ENCODE results near the gene FAU. TPM values are rescaled to one million over a fixed set of nuclear protein-coding genes. Genes with fewer than 3 reads are reported as not detected.
"Not testable (repeated sequence)": the region's sequence is repeated elsewhere in the genome, so short reads cannot be mapped to it uniquely, and the experiment has no call there.

The FAU gene
- total RNA-seq, 2 experiments from 2014 or later = 1,051 to 1,116 TPM

GRCh38 chr11:65152122-65152521 lies 30.2 kb upstream of the FAU start:
- DNase-seq = no peak
- Mint-ChIP-seq H3K36me3 (ENCODE audit: low read depth) (no peaks in the 10 kb centered on the region), H3K27ac (no peak overlapping the region), H3K9me3 (no peaks in the 10 kb centered on the region), H3K4me3 (no peak overlapping the region), H3K27me3 (peaks cover 13% of the 10 kb centered on the region), H3K4me1 (peaks cover 21% of the 10 kb centered on the region)
- CTCF ChIA-PET = interaction anchor here (0.6 kb wide), 1 partner anchor 298 kb away, joined by 3 read pairs; no protein-coding TSS in a partner anchor
- POLR2A ChIA-PET = no interaction called here

GRCh38 chr11:65151331-65151899 lies 29.5 kb upstream of the FAU start:
- no peaks in the 10 kb centered on the region for H3K9me3 Mint-ChIP-seq
- CTCF ChIA-PET = no interaction called here
- POLR2A ChIA-PET = no interaction called here

GRCh38 chr11:65150509-65151299 lies 28.8 kb upstream of the FAU start:
- ChIA-PET CTCF (no interaction called here), POLR2A (no interaction called here)
- Mint-ChIP-seq H3K4me3 (no peak overlapping the region), H3K27ac (no peak overlapping the region), H3K9me3 (no peaks in the 10 kb centered on the region), H3K36me3 (ENCODE audit: low read depth) (no peaks in the 10 kb centered on the region), H3K4me1 (peaks cover 18% of the 10 kb centered on the region), H3K27me3 (peaks cover 19% of the 10 kb centered on the region)
- DNase-seq = no peak

More at GRCh38 chr11:65151331-65151899, 29.5 kb upstream of the FAU start:
- Mint-ChIP-seq H3K36me3 (ENCODE audit: low read depth) (no peaks in the 10 kb centered on the region), H3K27ac (no peak overlapping the region), H3K4me3 (no peak overlapping the region), H3K27me3 (peaks cover 13% of the 10 kb centered on the region), H3K4me1 (peaks cover 18% of the 10 kb centered on the region)
- DNase-seq = no peak

- peaks cover 18% of the 10 kb centered on the region for H3K4me1 Mint-ChIP-seq
- H3K27ac Mint-ChIP-seq; POLR2A ChIA-PET; H3K4me3 Mint-ChIP-seq; H3K9me3 Mint-ChIP-seq; H3K36me3 Mint-ChIP-seq (ENCODE audit: low read depth); CTCF ChIA-PET; DNase-seq: not testable (repeated sequence)
- peaks cover 25% of the 10 kb centered on the region for H3K27me3 Mint-ChIP-seq
These were observed 28.2 kb upstream of the FAU start for GRCh38 chr11:65150131-65150508.

GRCh38 chr11:65148657-65149056 lies 26.7 kb upstream of the FAU start:
- no peak for DNase-seq
- Mint-ChIP-seq H3K4me3 (no peak overlapping the region), H3K27ac (no peak overlapping the region), H3K27me3 (peaks cover 23% of the 10 kb centered on the region), H3K4me1 (peaks cover 18% of the 10 kb centered on the region), H3K36me3 (ENCODE audit: low read depth) (no peaks in the 10 kb centered on the region), H3K9me3 (no peaks in the 10 kb centered on the region)
- POLR2A ChIA-PET = no interaction called here
- CTCF ChIA-PET = interaction anchor here (0.8 to 2.7 kb wide), 3 partner anchors 13 to 209 kb away, joined by 4 to 12 read pairs (median 6); partner anchors contain the start of gene SYVN1

- Mint-ChIP-seq H3K27ac (no peak overlapping the region), H3K4me1 (peaks cover 14% of the 10 kb centered on the region), H3K4me3 (no peak overlapping the region), H3K9me3 (no peaks in the 10 kb centered on the region), H3K36me3 (ENCODE audit: low read depth) (no peaks in the 10 kb centered on the region), H3K27me3 (peaks cover 17% of the 10 kb centered on the region)
- DNase-seq = no peak
- ChIA-PET CTCF (interaction anchor here (0.6 to 2.7 kb wide), 3 partner anchors 12 to 294 kb away, joined by 5 to 12 read pairs (median 6); partner anchors contain the start of gene SYVN1), POLR2A (no interaction called here)
These were observed 25.6 kb upstream of the FAU start for GRCh38 chr11:65147352-65148075.

GRCh38 chr11:65141896-65142494 lies 20.1 kb upstream of the FAU start:
- no peak overlapping the region for H3K4me3 Mint-ChIP-seq
- no peaks in the 10 kb centered on the region for H3K4me1 Mint-ChIP-seq
- DNase-seq = no peak
- ChIA-PET POLR2A (no interaction called here), CTCF (no interaction called here)
- no peaks in the 10 kb centered on the region for H3K36me3 Mint-ChIP-seq (ENCODE audit: low read depth)
- no peaks in the 10 kb centered on the region for H3K9me3 Mint-ChIP-seq
- H3K27me3 Mint-ChIP-seq = peaks cover 31% of the 10 kb centered on the region
- H3K27ac Mint-ChIP-seq = no peak overlapping the region

- H3K4me1 Mint-ChIP-seq = peaks cover 27% of the 10 kb centered on the region
- H3K9me3 Mint-ChIP-seq = no peaks in the 10 kb centered on the region
- POLR2A ChIA-PET = no interaction called here
- peaks cover 10% of the 10 kb centered on the region for H3K36me3 Mint-ChIP-seq (ENCODE audit: low read depth)
- peak overlapping the region; percentile 56 for H3K4me3 Mint-ChIP-seq
- H3K27me3 Mint-ChIP-seq = peaks cover 13% of the 10 kb centered on the region
- DNase-seq = no peak
- peak overlapping the region; percentile 84 for H3K27ac Mint-ChIP-seq
- CTCF ChIA-PET = interaction anchor here (0.9 to 3.2 kb wide), 5 partner anchors 11 to 122 kb away, joined by 3 to 12 read pairs (median 4); partner anchors contain the start of genes ARL2 and ZNHIT2
These were observed 14.7 kb upstream of the FAU start for GRCh38 chr11:65136515-65137096.

GRCh38 chr11:65135633-65136145 lies 13.8 kb upstream of the FAU start:
- H3K4me1 Mint-ChIP-seq = peaks cover 27% of the 10 kb centered on the region
- ChIA-PET CTCF (interaction anchor here (0.7 to 3.2 kb wide), 10 partner anchors 12 to 123 kb away, joined by 3 to 12 read pairs (median 3); partner anchors contain the start of genes ARL2 and ZNHIT2), POLR2A (interaction anchor here (0.9 kb wide), 1 partner anchor 211 kb away, joined by 3 read pairs; the partner anchor contains the start of gene PPP2R5B)
- H3K27ac Mint-ChIP-seq = peak overlapping the region; percentile 99
- DNase-seq = no peak
- peaks cover 6% of the 10 kb centered on the region for H3K27me3 Mint-ChIP-seq
- H3K36me3 Mint-ChIP-seq (ENCODE audit: low read depth) = peaks cover 12% of the 10 kb centered on the region
- peak overlapping the region; percentile 99 for H3K4me3 Mint-ChIP-seq
- no peaks in the 10 kb centered on the region for H3K9me3 Mint-ChIP-seq

GRCh38 chr11:65134952-65135632 lies 13.2 kb upstream of the FAU start:
- ChIA-PET CTCF (interaction anchor here (0.6 to 3.2 kb wide), 11 partner anchors 13 to 1088 kb away, joined by 3 to 12 read pairs (median 3); partner anchors contain the start of gene ARL2), POLR2A (interaction anchor here (0.6 to 1.1 kb wide), 3 partner anchors 13 to 322 kb away, joined by 3 to 5 read pairs (median 4); partner anchors contain the start of genes FAU, MRPL49 and PPP2R5B)
- Mint-ChIP-seq H3K4me1 (peaks cover 27% of the 10 kb centered on the region), H3K27ac (peak overlapping the region; percentile 99), H3K9me3 (no peaks in the 10 kb centered on the region), H3K4me3 (peak overlapping the region; percentile 99), H3K36me3 (ENCODE audit: low read depth) (peaks cover 14% of the 10 kb centered on the region), H3K27me3 (peaks cover 3% of the 10 kb centered on the region)
- peak; percentile 91 for DNase-seq

GRCh38 chr11:65134240-65134951 lies 12.5 kb upstream of the FAU start, which contains the start of gene SYVN1:
SYVN1 (minus strand) TSS chr11:65134519; CDS start chr11:65133601, 918 bp downstream.
- H3K36me3 Mint-ChIP-seq (ENCODE audit: low read depth) = peaks cover 14% of the 10 kb centered on the region
- no peaks in the 10 kb centered on the region for H3K27me3 Mint-ChIP-seq
- CTCF ChIA-PET = interaction anchor here (0.6 to 3.2 kb wide), 8 partner anchors 14 to 1089 kb away, joined by 3 to 12 read pairs (median 4); no protein-coding TSS in a partner anchor
- peak within 1 kb of the TSS; percentile 99 for H3K4me3 Mint-ChIP-seq
- DNase-seq = peak; percentile 93
- POLR2A ChIA-PET = interaction anchor here (0.6 to 1.1 kb wide), 3 partner anchors 12 to 322 kb away, joined by 3 to 5 read pairs (median 4); partner anchors contain the start of genes FAU, MRPL49 and PPP2R5B
- H3K27ac Mint-ChIP-seq = peak within 1 kb of the TSS; percentile 99
- no peaks in the 10 kb centered on the region for H3K9me3 Mint-ChIP-seq
- H3K4me1 Mint-ChIP-seq = peaks cover 27% of the 10 kb centered on the region
